Measurements from ENCODE around the gene ZC3H18.

The ZC3H18 gene

DNA sequence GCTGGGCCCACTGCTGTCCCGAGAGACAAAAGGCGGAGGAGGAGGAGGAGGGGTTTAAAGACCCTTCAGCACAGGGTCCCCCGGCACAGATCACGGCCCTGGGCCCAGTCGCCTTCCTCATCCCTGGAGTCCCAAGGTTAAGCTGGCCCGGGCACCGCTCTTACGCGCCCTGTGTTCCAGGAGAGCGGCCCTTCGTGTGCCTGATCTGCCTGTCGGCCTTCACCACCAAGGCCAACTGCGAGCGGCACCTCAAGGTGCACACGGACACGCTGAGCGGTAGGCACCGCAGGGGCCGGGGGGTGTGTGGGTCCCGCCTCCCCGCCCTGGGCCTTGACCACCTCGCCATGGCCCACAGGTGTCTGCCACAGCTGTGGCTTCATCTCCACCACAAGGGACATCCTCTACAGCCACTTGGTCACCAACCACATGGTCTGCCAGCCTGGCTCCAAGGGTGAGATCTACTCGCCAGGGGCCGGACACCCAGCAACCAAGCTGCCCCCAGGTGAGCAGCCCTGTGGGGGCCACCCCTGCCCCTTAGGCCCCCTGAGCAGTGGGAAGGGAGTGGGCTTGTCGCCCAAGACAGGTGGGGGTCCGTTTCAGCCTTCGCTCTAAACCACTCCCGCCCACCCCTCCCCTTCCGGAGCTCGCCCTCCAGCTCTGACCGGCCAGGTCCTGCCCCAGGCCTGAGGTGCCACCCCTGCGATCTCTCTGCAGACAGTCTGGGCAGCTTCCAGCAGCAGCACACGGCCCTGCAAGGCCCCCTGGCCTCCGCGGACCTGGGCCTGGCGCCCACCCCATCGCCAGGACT is 37.6 kb upstream of the ZC3H18 start:
- DNase-seq (ENCODE audit: low read depth): no peak

DNA sequence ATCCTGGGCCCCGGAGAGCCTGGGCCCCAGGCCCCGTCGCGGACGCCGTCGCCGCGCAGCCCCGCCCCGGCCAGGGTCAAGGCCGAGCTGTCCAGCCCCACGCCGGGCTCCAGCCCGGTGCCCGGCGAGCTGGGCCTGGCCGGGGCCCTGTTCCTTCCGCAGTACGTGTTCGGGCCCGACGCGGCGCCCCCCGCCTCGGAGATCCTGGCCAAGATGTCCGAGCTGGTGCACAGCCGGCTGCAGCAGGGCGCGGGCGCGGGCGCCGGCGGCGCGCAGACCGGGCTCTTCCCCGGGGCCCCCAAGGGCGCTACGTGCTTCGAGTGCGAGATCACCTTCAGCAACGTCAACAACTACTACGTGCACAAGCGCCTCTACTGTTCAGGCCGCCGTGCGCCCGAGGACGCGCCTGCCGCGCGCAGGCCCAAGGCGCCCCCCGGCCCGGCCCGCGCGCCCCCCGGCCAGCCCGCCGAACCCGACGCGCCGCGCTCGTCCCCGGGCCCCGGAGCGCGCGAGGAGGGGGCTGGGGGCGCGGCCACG is 36.8 kb upstream of the ZC3H18 start:
- no peak for DNase-seq (ENCODE audit: low read depth)

DNA sequence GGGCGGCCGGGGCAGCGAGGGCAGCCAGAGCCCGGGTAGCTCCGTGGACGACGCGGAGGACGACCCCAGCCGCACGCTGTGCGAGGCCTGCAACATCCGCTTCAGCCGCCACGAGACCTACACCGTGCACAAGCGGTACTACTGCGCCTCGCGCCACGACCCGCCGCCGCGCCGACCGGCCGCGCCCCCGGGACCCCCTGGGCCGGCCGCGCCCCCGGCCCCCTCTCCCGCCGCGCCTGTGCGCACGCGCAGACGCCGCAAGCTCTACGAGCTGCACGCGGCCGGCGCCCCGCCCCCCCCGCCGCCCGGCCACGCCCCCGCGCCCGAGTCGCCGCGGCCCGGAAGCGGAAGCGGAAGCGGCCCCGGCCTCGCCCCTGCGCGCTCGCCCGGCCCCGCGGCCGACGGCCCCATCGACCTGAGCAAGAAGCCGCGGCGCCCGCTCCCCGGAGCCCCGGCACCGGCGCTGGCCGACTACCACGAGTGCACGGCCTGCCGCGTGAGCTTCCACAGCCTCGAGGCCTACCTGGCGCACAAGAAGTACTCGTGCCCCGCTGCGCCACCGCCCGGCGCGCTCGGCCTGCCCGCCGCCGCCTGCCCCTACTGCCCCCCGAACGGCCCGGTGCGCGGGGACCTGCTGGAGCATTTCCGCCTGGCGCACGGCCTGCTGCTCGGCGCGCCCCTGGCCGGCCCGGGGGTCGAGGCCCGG is 36.1 kb upstream of the ZC3H18 start:
- DNase-seq (ENCODE audit: low read depth): peak; percentile 36

DNA sequence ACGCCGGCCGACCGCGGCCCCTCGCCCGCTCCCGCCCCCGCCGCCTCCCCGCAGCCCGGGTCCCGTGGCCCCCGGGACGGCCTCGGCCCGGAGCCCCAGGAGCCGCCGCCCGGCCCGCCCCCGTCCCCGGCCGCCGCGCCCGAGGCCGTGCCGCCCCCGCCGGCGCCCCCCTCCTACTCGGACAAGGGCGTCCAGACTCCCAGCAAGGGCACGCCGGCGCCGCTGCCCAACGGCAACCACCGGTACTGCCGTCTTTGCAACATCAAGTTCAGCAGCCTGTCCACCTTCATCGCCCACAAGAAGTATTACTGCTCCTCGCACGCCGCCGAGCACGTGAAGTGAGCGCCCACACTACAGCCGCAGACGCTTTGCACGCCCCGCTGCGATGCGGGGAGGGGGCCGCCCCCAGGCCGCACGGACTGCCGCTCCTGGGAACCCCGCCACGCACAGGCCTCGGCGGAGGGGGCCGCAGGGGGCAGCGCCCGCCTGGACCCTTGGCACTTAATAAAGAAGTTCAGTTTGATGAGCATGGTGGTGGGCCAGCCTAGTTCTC is 35.5 kb upstream of the ZC3H18 start:
- DNase-seq (ENCODE audit: low read depth): no peak

DNA sequence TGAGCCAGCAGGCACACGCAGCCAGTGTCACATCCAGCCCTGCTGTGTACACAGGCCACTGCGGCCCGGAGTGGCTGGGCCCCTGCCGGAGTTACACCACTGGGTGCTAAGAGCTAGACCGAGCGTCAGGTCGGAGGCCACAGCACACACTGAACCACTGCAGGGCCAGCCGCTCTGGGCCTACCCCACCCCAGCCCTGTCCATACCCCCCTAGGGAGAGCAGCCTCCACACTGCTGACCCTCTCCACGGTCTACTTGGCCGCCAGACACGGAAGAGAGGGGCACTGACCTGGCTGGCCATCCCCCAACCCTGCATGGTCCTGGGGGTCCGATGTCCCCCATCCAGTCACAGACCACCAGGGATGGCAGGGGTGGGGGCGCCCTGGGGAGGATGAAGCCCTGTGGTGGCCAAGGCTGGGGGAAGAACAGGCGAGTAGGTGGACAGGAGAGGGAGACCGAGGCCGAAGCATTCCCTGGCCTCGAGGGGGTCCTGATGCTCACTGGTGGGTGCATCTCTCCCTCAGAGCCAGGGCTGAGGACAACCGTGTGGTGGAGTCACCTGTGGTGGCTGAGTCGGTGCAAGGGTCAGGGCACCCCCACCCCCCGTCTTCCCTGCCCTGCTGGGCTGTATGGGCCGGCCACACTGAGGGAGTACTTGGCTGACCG is 34.9 kb upstream of the ZC3H18 start:
- DNase-seq (ENCODE audit: low read depth): no peak

DNA sequence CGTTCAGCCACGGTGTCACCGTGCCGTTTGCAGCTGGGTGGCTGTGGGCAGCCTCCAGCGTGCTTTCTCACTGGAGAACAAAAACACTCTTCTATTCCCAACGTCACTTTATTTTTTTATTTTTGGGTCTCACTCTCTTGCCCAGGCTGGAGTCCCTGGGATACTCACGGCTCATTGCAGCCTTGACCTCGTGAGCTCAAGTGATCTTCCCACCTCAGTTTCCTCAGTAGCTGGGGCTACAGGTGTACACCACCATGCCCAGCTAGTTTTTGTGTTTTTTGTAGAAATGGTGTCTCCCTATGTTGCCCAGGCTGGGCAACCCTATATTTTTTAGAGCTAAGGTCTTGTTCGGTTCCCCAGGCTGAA is 34.4 kb upstream of the ZC3H18 start:
- DNase-seq (ENCODE audit: low read depth): no peak

DNA sequence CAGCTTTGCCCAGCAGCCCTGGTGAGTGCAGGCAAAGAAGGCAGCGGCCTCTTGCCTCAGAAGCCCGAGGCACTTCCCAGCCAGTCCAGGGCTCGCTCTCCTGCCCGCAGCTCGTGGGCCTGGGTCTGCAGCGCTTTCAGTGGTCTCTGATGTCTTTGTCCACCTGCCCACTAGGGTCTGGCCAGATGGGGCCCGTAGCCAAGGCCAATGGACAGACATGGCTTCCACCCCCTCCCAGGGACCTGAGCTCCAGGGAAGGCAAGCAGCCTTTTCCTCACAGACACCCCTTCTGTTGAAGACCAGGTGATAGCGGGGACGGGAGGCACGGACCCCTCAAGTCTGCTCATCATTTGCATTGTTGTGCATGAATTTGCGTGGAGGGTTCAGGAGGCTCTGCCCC is 33.7 kb upstream of the ZC3H18 start:
- no peak for DNase-seq (ENCODE audit: low read depth)

DNA sequence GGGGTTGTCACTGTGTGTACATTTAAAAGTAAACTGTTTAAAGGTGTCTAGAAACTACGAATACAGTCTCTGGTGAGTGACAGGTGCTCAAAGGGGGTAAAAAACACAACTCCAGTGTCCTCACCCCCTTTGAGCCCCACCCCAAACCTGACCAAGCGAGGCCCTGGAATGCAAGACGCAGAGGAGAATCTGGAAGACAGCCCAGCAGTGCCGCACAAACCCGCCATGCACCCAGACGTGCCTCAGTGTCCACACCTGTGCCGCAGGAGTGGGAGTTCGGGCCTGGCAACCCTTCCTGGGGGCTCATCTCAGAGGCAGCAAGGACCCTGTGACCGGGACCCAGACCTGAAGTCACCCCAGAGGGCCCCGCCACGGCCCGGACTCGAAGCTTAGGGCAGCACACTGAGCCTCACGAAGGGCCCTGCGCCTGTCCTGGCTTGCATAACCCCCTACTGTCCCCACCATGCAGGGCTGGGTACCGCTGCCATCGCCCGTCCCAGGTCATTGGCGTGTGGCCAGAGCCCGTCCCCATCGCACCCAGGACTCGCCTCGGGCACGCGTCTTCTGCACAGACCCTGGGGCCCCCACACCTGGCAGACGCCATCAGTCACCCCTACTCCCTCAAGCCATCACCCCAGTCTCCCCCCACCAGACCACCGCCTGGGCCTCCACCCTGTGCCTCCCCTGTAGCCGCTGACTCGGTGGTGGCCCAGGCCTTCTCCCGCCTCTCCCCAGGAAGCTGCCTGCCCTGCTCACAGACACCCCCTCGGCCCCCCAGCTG is 33.0 kb upstream of the ZC3H18 start:
- no peak for DNase-seq (ENCODE audit: low read depth)

DNA sequence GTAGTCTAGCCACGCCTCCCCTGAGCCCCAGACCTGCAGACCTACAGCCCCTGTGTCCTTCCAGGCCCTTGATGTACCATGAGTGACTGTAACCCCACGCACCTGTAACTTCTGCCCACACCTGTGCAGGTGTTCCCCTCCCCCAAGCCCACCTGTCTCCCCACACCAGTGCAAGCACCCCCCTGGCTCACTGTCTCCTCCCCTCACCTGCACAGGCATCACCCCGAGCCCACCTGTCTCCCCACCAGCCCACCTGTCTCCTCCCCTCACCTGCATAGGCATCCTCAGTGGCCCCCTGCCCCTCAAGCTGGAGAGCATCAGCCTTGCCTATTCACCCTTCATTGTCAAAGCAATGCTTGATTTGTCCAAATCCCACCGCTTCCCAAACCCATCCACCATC is 32.3 kb upstream of the ZC3H18 start:
- no peak for DNase-seq (ENCODE audit: low read depth)

DNA sequence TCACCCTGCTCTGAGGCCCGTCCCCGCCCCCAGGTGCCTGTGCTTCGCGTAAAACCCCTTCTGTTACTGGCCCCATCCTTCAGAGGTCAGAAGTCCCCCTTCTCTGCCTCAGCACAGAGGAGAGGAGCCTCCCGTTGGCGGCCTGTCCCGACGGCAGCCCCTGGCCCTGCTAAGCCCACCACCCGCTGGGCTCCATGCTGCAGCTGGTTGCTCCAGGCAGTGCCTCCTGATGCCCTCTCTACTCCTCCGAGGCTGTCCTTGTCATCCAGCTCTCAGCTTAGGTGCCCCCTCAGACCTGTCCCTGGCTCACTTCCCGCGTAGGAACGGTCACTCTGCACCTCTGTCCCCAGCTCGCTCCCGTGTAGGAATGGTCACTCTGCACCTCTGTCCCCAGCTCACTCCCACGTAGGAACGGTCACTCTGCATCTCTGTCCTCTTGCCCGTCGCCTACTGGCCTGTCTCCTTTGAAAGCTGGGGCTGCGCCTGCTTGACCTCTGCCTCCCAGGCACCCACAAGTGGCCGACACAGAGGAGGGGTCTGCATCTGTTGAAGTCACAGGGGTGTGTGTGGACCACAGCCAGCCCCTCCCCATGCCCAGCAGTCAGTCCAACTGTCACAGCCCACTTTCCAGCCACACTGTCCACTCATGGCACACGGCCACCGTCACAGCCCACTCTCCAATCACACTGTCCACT is 31.7 kb upstream of the ZC3H18 start:
- no peak for DNase-seq (ENCODE audit: low read depth)

DNA sequence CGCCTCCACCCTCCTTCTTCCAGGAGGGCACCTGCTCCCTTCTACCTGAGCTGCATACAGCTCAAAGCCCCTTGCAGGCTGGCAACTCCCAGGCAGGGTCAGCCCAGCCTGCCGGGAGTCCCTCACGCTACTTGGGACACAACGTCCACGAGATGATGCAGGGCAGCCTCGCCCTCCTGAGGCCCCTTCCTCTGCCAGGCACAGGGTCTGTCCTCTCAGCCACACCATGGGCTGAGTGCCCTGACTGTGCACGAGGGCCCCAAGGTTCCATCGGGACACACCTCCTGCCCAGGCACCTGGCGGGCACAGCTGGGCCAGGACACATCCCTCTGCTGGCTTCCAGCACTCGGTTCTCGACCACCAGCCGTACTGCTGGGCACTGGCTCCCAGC is 30.9 kb upstream of the ZC3H18 start:
- DNase-seq (ENCODE audit: low read depth): no peak

DNA sequence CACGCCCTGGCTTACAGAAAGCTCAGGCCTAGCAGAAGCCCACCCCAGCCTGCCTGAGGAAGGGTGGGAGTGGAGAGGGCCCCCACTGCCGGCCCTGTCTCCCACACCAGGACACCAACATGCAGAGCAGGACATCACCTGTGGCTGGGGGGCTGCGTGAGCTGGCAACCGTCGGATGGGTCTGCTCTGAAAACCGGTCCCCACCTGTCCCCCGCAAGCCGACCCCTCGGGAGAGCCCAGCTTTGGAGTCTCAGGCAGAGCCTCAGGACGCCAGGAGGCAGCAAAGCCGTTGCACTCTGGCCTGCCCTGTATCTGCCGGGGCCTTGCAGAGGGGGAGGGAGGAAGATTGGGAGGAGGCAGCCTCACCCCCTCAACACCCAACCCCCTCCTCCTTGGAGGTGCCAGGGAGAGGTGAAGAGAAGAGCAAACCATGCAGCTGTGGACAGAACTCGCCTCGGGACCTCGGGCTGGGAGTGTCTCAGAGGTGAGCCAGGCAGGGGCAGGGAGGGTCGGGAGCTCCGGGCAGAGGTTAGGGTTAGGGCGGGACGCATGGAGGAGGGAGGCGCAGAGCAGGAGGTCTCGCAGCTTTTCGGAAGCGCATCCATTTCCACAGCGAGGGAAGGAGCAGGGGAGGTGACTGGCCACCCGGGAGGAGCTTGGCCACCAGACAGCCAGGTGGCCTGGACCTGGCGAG is 30.4 kb upstream of the ZC3H18 start:
- no peak for DNase-seq (ENCODE audit: low read depth)

DNA sequence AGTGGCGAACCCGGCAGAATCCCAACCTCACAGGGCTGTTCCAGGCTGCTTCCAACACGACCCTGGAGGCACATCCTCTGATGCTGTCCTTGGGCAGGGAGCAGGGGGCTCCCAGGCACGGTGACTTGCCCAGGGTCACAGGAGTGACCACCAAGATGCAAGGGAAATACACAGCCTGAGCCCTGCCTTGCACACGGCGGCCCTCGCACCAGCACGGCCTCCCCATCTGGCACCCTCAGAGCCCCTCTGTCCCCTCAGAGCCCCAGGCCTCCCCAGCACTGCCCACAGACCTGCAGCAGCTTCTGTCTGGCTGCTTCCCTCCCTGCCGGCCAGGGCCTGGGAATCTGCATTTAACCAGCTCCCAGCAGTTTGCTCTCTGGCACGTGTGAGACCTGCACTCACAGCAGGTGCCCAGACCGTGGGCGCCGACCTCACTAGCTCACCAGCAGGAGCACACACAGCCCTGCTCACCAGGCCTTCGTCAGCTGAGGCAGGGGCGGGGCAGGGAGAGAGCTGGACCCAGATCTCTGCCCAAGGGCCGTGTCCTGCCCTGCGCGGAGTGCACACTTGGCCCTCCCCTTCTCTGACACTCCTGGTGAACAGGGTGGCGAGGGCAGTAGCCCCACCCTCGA is 29.7 kb upstream of the ZC3H18 start:
- DNase-seq (ENCODE audit: low read depth): no peak

DNA sequence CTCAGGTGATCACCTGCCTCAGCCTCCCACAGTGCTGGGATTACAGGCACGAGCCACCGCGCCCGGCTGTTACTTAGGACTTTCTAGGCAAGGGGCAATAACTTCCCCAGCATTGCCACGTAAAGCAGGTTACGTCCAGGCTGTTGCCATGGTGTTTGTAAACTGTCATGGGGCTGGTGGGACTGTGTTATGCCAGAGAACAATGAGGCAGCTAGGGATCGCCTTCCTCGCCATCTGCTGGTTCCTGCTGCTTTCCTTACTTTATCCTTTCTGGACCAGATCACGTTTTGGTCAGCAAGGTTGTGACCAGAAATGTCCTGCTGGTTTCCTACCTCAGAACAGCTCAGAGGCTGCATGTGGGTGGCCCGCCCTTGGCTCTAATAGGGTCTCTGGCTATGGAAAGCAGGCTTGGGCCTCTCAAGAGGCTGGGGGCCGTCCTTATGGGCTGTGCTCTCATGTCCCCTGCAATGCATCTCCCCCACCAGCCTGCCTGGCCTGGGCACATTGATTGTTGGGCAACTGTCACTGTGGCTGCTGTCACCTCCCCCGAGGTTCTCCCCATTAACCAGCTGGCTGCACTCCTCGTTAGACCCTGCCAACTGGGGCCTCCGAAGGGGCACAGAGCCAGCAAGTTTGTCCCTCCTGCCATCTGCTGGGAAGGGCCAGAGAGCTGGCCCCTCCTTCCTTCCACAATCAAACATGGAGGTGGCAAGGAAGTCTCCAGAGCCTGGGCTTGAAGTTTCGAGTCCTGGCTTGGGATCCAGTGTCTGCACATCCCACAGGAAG is 28.2 kb upstream of the ZC3H18 start:
- no peak for DNase-seq (ENCODE audit: low read depth)

DNA sequence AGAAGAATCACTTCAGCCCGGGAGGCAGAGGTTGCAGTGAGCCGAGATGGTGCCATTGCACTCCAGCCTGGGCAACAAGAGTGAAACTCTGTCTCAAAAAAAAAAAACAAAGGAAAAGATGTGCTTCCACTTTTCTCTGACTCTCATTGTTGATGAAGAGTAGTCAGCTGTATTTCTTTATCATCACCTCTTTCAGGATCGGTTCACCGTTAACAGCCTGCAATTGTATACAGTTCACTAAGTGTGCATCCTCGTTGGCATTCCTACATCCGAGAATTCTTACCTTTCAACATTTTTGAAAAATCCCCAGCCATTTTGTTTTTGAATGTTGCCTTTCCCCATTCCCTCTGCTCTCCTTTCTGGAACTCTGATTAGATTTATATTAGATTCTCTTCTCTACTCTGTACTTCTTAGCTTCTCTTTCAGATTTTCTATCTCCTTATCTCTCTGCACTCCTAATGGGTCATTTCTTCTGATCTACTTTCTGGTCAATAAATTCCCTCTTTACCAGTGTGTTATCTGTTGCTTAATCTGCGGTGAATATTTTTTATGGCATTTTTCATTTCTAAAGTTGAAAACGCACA is 26.9 kb upstream of the ZC3H18 start:
- no peak for DNase-seq (ENCODE audit: low read depth)

DNA sequence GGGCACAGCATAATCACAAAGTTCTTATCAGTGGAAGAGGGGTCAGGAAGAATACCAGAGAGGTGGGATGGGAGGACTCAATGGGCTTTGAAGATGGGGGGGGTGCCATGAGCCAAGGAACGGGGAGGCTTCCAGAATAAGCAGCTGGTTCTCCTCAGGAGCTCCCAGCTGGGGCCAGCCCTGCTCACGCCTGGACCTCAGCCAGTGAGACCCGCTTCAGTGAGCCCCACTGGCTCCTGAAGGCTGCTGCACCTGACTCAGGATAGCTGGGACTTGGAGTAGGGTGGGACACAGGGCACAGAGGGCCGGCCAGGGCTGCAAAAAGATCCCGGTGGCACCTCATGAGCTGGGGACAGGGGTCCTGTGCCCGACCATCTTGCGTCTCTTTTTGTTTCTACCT is 24.4 kb upstream of the ZC3H18 start:
- DNase-seq (ENCODE audit: low read depth): no peak

DNA sequence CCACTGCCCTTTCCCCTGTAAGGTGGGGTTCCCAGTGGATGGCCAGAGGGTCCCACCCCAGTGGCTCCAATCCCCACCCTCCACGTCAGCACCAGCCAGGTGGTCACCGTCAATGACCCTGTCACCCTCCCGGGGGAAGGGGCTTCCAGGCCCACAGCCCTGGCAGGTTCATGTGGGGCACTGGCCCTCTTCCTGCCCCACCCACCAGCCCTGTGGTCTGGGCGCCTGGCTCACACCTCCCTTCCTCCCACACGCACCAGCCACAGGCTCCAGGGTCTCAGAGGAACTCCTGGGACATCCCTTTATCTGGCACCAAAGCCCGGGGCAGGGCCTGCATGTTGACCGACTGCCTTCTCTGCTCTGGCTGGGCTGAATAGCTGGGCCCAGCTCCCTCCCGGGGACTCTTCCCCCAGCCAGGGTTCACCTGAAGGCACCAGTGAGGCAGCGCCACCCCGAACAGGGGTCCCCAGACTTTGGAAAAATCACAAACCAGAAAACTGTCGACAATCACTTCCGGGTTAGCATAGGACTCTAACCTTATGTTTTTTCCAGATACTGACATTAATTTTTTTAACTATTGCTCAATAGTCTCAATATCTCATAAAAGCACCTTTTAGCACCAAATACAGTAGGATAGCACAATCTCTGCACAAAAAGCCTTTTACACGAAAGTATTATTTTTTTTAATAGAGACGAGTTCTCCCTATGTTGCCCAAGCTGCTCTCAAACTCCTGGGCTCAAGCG is 21.9 kb upstream of the ZC3H18 start:
- no peak for DNase-seq (ENCODE audit: low read depth)

DNA sequence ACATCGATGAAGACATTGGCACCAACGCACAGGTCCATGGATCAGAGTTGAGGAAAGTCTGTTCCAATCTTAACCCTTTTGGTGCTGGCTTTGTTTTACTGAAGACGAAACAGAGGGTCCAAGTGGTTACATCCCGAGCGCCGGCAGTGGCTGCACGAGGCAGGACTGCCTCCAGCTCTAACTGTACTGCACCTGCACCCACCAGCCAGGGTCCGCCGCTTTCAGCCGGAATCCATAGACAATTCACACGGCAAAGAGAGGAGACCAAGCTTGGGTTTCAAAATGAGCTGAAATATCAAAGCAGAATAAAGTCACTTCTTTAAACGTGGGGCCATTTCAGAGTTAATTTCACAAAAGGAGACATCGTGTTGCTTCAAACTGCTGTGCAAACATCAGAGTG is 21.2 kb upstream of the ZC3H18 start:
- DNase-seq (ENCODE audit: low read depth): no peak

Data from stromal cell of bone marrow (primary cell).